CD4-positive, alpha-beta T cell treated with Interferon alpha-2 for 1 hour (primary cell): ENCODE results near the gene KIAA0513.
"Not testable (repeated sequence)": the region's sequence is repeated elsewhere in the genome, so short reads cannot be mapped to it uniquely, and the experiment has no call there.

ENCODE experiments used
- DNase-seq, 2 donors: peaks; one replicate each; pipeline ENCODE4 v3.0.0-alpha.2; 2020 to 2022

Gene KIAA0513

DNA sequence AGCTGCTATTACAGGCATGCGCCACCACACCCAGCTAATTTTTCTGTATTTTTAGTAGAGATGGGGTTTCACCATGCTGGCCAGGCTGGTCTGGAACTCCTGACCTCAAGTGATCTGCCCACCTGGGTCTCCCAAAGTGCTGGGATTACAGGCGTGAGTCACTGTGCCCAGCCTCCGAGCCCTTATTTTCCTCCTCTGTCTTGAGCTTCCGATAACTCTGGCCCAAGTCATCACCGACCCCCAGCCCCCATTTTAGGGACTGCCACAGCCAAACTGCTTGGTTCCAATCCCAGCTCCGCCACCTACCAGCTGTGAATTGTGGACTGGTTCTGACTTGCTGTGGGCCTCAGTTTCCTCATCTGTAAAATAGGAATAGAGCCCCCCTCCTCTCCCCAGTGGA lies 95.8 kb downstream of the KIAA0513 start:
- DNase-seq = not testable (repeated sequence)

DNA sequence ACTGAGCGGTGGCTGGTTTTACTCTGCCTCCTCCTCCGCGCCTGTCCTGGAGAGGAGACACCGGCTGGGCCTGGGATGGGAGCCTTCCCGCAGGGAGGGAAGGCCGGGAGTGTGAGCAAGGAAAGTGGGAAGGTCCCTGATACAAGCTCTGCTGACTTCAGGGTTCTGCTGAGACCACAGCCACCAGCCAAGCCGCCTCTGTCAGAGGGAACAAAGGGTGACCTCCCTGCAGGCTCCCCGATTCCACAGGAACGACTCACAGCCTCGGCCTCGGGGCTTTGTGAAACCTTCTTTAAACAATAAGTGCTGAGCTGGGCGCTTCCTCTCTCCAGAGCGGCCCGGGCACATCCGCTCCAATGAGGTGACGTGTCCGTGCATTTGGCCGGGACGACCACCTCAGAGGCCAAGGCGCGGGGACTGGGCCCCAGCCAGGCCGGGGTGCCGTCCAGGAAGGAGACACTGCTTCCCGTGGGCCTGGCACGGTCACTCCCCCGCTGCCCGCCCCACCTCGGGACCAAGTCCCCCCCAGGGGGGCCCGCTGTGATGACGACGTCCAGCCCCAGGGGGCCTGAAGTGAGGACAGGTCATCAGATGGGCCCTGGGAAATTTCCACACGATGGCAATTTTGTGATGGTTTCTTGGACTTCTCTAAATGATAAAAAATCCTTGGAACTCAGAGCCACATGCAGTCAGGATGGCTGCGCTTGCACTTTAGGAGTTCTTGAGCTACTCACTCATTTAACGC lies 96.5 kb downstream of the KIAA0513 start:
- no peak for DNase-seq

DNA sequence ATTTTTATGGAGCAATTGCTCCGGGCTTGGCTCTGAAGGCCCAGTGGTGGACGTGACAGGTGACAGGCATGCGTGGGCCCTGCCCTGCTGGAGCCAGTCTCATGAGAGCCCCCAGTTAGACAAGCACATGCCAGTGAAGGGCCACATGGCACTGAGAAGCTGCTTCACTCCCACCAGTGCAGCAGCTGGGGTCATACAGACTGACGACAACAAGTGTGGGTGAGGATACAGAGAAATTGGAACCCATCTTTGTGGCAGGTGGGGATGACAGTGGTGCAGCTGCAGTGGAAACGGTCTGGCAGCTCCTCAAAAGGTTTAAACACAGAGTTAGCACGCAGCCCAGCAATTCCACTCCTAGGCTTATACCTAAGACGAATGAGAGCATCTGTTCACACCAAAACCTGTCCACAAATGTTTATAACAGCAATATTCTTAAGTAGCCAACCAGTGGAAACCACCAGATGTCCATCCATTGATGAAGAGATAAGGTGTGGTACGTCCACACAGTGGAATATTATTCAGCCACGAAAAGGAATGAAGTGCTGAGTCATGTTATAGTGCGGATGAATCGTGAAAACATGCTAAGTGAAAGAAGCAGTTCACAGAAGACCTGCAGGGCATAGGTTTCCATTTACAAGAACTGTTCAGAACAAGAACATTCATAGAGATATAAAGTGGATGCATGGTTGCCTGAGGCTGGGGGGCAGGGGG lies 97.2 kb downstream of the KIAA0513 start:
- no peak for DNase-seq

DNA sequence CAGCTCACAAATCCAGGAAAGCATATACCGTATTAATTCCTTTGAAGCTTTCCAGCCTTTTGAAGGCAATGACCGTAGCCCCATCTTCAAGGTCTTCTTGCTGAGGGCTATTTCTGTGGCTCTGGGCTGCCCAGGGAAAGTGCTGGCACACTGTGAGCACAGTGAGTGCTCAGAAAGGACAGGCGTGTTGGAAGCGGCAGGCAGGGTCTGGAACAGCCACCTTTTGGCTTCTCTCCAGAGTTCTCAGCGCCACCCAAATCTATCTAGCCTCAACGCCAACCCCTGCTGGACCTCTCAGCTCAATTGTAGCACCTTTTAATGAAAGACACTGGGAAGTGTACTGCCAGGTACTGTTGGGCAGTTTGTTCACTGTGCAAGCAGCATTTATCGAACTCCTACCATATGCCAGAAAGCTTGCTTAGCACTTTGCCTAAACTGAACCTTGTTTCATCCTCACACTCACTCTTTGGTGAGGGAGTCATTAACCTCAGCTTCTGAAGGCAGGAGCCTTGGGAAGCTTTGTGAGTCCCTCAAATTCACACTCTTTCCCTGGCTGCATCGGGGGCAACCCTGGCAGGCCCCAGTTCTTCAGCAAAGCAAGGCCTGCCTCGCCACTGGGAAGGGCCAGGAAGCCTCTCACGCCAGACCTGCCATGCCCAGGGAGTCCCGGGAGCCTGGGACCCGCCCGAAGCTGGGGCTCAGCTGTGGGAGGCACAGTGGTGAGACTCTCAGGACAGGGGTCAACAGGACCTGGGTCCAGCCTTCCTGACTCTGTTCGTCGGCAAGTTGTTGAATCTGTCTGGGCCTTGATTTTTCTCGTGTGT lies 98.2 kb downstream of the KIAA0513 start:
- DNase-seq = no peak

DNA sequence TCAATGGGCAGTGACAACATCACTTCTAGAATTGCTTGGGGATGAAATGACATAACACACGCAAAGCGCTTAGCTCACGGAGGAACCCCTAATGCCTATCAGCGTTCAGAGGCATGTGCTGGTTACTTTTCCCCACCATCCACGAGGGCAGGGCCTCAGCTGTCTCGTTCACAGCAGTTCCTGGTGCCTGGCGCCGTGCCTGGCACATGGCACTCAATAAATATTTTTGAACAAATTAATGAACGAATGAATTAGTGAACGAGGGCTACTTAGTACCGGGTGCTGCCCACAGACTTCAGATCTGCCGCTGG lies 98.8 kb downstream of the KIAA0513 start:
- no peak for DNase-seq

DNA sequence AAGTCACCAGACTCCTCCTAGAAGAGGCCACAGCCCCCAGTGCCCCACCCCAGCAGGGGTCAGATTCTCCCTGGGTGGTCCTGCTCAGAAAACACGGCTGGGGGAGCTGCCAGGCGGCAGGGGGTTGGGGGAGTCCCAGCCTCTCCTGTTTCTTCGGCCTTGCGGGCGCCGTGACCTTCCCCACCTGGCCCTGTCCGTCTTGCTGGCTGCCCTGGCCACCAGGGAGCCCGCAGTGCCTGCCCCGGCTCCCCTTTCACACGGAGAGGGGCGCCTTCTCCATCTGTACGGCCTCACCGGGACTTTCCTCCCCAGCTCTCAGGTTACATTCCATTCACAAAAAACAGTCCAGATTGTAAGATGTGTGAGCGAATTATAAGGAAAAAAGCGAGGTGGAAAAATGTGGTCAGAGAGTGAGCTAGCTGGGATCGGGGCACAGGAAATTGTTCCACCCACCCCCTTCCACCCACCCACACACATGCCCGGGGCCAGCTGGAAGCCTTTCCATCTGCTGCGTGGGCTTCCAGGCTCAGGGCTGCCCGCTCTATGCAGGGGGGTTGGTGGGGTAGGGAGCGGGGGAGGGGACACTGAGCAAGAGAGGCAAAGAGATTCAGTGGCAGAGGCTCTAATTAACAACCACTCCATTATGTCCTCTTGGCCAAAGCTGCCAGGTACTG lies 99.2 kb downstream of the KIAA0513 start:
- DNase-seq = no peak

DNA sequence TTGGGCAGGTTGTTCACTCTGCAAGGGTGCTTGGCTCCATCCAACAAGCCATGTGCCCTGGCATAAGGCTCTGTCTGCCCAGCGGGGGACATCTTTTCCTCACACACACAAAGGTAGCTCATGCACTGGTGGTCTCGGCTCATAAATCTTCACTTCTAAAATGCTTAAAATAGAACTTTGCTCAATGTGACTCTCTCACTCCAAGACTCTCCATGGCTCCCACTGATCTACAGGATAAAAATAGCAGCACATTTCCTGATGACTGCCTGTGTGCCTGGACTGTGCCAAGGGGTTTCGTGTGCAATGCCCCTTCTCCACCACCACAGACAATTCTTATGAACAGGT lies 99.8 kb downstream of the KIAA0513 start:
- DNase-seq = no peak

DNA sequence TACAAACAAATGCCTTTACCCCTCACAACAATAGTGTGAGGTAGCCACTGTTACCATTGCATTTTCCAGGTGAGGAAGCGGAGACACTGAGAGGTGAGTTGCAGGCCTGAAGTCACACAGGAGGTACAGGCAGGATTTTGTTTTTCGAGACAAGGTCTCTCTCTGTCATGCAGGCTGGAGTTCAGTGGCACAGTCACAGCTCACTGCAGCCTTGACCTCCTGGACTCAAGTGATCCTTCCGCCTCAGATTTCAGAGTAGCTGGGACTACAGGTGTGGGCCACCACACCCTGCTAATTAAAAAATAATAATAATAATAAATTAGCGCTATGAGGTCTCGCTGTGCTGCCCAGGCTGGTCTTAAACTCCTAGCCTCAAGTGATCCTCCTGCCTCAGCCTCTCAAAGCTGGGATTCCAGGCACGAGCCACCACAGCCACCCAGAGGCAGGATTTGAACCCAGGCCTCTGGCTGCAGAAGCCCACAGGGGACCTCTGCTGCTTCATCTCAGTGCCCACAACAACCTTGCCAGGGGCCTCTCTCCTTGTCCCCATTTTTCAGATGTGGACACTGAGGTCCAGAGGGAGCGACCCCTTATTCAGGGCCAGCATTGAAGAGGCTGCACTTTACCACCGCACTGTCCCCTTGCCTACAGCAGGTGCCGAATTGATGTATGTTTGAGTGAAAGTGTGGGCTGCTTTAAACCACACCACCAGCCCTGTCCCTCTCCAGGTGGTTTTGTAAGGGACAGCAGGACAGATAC lies 100.7 kb downstream of the KIAA0513 start:
- DNase-seq = no peak

DNA sequence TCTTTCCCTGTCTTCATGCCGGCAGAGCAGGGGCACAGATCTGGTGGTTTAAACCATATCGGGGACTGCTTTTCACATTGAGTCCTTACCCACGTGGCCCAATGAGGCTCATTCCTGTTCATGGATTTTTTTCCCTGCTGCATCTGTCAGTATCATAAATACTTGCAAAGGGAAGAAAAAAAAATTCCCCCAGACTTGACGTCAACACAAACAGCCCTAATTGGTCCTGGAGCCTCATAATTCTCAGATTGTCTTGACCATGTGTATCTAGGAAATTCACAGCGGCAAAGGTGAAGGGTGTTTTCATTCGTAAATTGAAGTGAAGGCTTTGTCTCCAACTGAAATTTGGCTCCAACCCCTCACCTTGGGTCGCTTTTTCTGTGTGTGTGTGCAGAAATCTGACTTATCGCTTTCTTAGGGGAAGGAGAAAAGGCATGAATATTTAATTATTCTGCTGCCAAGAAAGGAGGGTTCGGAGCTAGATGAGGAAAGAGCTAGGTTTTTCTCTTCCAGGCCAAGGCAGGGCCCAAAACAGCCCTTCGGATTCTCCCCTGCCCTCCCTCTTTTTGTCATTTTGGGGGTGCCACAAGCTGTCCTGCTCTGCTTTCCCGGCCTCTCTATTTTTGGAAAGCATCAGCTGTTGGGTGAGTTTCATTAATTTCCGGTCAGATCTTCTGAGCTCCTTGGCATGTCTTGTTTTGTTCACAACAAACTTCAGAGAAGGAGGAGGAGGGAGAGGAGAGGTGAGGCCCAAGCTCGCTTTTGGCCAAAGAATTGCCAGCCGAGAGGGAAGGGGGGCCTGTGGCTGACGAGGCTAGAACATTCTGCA lies 102.5 kb downstream of the KIAA0513 start:
- no peak for DNase-seq

DNA sequence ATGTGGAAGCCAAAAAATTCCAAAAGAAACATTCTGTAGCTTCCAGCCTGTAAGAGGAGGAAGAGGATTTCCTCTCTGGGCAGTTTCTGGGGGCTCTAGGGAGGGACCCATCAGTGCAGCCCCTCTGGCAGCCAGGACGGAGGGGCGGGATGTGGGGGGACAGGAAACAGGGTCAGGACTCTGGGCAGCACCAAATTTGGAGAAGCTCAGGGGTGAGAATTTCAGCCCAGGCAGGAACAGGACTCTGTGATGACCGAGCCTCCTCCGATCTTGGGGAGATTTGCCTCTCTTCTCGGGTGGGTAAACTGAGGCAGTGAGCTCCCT lies 103.1 kb downstream of the KIAA0513 start:
- DNase-seq = no peak

DNA sequence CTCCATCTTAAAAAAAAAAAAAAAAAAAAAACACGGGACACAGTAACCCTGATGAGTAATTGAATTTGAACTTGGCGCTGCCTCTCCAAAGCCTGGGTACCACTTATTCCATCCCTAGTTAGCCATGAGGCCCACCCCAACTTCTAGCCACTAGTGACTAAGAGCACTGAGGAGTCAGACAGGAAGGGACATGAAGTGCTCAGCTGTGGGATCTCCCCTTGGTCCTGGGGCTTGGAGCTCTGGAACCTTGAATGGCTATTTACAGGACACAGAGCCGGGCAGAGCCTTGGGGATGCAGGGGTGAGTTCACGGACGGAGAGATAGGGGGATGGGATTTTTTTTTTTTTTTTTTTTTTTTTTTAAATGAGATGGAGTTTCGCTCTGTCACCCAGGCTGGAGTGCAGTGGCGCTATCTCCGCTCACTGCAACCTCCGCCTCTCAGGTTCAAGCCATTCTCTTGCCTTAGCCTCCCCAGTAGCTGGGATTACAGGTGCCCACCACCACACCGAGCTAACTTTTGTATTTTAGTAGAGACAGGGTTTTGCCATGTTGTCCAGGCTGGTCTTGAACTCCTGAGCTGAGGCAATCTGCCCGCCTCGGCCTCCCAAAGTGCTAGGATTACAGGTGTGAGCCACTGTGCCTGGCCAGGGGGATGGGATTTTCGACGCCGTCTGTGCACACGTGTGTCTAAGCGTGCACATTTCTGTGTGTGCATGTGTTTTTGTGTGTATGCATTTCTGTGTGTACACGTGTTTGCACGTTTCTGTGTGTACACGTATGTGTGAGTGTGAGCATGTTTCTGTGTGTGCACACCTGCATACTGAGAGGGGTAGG lies 105.1 kb downstream of the KIAA0513 start:
- no peak for DNase-seq

DNA sequence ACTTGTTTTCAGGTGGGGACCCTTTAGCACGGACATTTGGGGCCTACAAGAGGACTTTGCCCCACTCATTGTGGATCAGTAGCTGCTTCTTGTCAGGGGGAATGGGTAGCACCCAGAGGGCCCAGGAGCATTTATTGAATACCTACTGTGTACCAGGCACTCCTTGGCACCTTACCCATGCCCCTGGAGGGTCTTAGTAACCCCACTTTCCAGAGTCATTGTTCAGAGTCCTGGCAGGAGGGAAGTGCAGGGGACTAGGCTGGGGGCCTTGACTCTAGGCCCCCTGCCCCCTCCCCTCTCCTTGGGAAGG lies 105.7 kb downstream of the KIAA0513 start:
- DNase-seq = no peak

DNA sequence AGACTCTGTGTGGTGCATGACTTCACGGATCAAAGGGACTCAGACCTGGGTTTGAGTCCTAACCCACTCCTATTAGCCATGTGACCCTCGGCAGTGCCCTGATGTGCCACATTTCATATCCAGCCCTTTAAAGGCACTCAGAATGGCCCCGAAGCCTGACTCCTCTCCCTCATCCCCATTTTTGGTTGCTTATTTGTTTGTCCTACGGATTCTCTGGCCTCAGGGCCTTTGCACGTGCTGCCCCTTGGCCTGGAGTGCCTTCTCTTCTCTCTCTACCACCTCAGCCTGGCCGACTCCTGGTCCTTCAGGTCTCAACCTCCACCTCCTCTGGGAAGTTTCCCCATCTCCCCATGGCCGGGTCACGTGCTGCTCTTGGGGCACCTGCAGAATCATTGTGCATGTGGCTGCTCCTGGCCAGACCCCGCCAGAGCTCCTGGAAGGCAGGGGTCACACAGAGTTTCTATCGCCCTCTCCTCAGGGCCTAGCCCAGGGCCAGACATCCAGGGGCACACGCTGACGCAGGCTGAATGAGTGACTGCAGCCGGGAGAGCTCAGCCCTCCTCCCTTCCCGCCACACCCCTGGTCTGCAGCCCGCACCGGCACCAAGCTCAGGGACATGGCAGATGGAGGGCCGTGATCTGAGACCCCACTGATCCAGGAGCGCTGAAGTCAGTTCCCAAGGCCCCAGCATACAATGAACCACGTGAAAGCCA lies 106.6 kb downstream of the KIAA0513 start:
- no peak for DNase-seq

DNA sequence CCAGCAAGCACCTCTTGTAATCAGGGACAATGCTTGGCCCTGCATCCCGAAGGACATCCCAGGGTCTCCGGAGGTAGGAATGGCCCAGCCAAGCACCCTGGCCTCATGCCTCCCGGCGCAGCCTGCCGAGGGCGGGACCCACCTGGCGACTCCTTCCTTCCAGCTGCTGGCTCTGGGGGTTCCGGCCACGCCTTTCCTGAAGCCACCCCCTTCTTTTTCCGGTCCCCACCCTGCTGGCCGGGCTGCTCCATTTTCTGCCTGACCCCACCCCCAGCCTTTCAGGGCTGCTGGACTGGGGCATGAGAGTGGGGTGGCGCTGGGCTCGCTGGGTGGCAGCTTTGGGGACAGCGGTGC lies 107.2 kb downstream of the KIAA0513 start:
- DNase-seq = no peak

DNA sequence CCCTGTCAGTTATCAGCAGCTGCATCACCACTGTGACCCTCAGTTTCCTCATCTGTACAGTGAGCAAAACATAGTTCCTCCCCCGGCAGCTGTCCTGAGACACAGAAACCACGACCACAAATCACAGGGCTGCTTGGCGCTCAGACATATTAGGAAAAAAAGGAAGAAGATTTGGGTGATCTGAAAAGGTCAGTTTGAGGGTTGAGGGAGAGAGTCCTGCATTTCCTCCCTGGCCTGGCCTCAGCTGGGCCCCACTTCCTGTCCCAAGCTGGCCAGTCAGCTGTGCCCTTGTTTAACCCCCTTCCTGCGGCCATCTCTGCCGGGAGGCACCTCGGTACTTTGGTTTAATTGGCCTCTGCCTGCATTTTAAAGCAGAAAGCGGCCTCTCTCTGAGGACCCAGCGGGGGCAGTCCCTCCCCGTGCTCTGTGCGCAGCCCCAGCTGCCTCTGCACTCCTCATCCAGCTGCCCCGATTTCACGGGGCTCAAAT lies 108.7 kb downstream of the KIAA0513 start:
- peak in 1 of 2 donors; percentile 11 for DNase-seq

DNA sequence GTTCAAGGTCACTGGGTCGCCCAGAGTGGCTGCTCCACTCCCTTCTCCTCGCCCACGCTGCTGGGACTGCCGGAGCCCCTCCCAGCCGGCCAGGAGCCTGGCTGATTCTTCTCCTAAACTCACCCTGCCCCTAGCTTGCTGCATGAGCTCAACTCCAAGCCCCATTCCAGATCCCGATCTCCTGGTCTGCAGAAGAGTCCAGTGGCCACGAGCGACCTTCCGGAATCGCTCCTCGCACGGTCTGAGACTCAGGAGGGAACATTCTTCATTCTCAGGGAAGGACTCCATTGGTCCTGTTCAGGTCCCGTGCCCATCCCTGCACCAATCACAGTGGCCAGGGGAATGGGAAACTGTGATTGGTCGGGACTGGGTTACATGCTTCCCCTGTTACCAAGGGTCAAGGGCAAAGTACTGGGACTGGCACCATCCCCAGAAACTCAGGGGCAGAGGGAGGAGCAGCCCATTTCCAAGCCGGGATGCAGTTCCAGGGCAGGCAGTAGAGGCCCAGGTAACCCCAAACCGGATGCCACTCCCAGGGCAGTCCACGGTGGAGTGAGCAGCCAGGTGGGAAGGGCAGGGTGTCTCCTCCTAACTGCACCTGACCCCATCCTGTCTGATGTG lies 109.2 kb downstream of the KIAA0513 start:
- peak; percentile 8 to 12 for DNase-seq

DNA sequence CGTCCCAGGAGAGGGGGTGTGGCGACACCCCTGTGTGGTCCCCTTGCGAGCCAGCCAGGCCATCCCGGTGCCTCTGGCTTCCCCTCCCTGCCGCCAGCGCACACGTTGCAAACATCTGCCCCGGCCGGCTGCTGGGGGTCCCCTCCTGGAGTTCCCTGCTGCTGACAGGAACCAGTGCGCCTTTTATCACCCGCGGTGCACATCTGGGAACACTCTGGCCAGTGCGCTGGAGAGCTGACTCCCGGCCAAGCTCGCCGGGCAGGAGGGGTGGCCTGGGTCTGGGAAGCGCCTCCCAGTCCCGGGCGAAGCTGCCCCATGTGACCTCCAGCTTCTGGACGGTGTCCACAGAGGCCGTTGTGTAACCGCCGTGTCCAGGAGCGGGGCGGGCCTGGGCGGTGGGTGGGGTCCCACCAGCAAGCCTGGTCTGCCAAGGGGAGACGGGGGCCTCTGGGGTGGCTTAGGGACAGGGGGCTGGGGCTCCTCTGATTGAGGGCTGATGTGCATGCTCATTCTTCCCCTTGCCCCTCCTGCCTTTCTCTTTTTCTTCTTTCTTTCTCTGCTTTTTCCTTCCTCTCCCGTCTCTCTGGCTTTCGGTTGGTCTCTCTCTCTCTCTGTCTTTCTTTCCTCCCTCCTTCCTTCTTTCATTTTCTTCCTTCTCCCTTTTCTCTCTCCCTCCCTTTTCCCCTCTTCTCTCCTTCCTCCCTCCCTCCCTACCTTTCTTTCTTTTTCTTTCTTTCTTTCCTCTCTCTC lies 109.9 kb downstream of the KIAA0513 start:
- DNase-seq = peak in 1 of 2 donors; percentile 14

DNA sequence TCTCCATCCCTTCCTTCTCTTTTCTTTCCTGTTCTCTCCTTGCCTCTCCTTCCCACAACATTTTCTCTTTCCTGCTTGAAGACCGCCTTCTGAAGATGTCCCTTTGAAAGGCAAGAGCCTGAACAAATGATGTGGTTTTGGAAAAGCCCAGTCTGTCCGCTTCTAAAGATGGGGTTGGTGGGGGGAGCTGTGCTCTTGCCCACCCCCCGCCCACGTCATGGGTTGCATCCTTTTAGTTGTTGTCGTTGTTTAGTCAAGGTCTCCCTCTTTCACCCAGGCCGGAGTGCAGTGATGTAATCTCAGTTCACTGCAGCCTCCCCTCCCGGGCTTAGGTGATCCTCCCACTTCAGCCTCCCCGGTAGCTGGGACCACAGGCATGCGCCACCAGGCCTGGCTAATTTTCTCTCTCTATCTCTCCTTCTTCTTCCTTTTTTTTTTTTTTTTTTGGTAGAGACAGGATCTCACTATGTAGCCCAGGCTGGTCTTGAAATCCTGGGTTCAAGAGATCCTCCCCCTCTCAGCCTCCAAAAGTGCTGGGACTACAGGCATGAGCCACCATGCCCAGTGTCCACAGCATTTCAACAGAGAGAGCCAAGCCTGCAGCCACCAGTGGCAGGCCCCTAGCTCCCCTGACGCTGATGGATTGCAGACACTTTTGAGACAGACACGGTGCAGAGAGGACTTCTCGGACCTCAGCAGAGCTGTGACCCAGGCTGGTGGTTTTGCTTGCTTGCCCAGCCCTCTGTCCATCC lies 110.7 kb downstream of the KIAA0513 start:
- no peak for DNase-seq
